IMR-90 (cell line): ENCODE results near the gene RTCB. TPM values are rescaled to one million over a fixed set of nuclear protein-coding genes. Genes with fewer than 3 reads are reported as not detected.

ENCODE experiments used
- ATAC-seq: fragments of 200-7000 bp; cut with Tn5 transposase; 2 replicates; pipeline ENCODE4 v1.9.1; 2020; ENCODE audit warnings: low read depth, mild to moderate bottlenecking, moderate library complexity
- BruUV-seq: library from RNA; stranded (reverse); fragments of 400-500 nt; replicated peaks from 2 replicates; lab custom pipeline; 2021; lab: Mats Ljungman, UMichigan
- CTCF ChIA-PET: fragments of 300-600 bp; formaldehyde crosslinking; extraction: SDS; loops from one replicate; lab custom pipeline; 2021; ENCODE audit warnings: antibody characterized with exemption; lab: Yijun Ruan, JAX
- POLR2A ChIA-PET: fragments of 300-600 bp; sonication (Branson Sonifier 250); formaldehyde crosslinking; loops from one replicate; lab custom pipeline; 2022; ENCODE audit warnings: antibody characterized with exemption; ENCODE audit not compliant: unreplicated experiment; lab: Charles Lee
- DNase-seq: peaks from one replicate; pipeline ENCODE4 v3.0.0; 2013
- H2AFZ ChIP-seq: replicated peaks from 2 replicates; pipeline ENCODE3; 2013; ENCODE audit warnings: low read length, mild to moderate bottlenecking; ENCODE audit not compliant: poor library complexity
- H2AK5ac ChIP-seq: 2 replicates; pipeline ENCODE4 v1.6.1; 2013; ENCODE audit warnings: low read depth, low read length, inconsistent platforms
- H2AK9ac ChIP-seq: replicated peaks from 2 replicates; pipeline ENCODE3; 2013; ENCODE audit warnings: mild to moderate bottlenecking, low read depth, low read length, moderate library complexity; ENCODE audit not compliant: poor library complexity
- H2BK120ac ChIP-seq: 2 replicates; pipeline ENCODE4 v1.6.1; 2013; ENCODE audit warnings: low read depth, low read length, inconsistent platforms
- H2BK15ac ChIP-seq: 3 replicates; pipeline ENCODE4 v1.6.1; 2013; ENCODE audit warnings: low read depth, low read length, inconsistent platforms
- H2BK20ac ChIP-seq: 2 replicates; pipeline ENCODE4 v1.6.1; 2013; ENCODE audit warnings: low read depth, mild to moderate bottlenecking, inconsistent platforms, low read length, moderate library complexity
- H2BK5ac ChIP-seq: 2 replicates; pipeline ENCODE4 v1.6.1; 2013; ENCODE audit warnings: mild to moderate bottlenecking, low read depth, low read length, inconsistent platforms; ENCODE audit not compliant: poor library complexity, severe bottlenecking
- H3K14ac ChIP-seq: replicated peaks from 2 replicates; pipeline ENCODE4 v1.6.1; 2013; ENCODE audit warnings: low read depth, low read length, inconsistent platforms
- H3K18ac ChIP-seq: 2 replicates; pipeline ENCODE4 v1.6.1; 2013; ENCODE audit warnings: low read depth, low read length, control low read depth
- H3K23ac ChIP-seq: 2 replicates; pipeline ENCODE4 v1.6.1; 2013; ENCODE audit warnings: low read depth, low read length, inconsistent platforms
- H3K27ac ChIP-seq: 2 replicates; pipeline ENCODE4 v1.5.1; 2013; ENCODE audit warnings: mild to moderate bottlenecking, control low read depth, low read length; ENCODE audit not compliant: insufficient read depth
- H3K27me3 ChIP-seq: 2 replicates; pipeline ENCODE4 v1.6.1; 2013; ENCODE audit warnings: low read length; ENCODE audit not compliant: control insufficient read depth, insufficient read depth
- H3K36me3 ChIP-seq: 2 replicates; pipeline ENCODE4 v1.6.1; 2013; ENCODE audit warnings: low read length, mixed read lengths; ENCODE audit not compliant: control insufficient read depth, insufficient read depth
- H3K4ac ChIP-seq: 2 replicates; pipeline ENCODE4 v1.6.1; 2013; ENCODE audit warnings: low read depth, low read length, inconsistent platforms
- H3K4me1 ChIP-seq: 2 replicates; pipeline ENCODE4 v1.6.1; 2013; ENCODE audit warnings: low read length, mixed read lengths; ENCODE audit not compliant: control insufficient read depth, insufficient read depth
- H3K4me2 ChIP-seq: 2 replicates; pipeline ENCODE4 v1.6.1; 2013; ENCODE audit warnings: low read depth, mild to moderate bottlenecking, control low read depth, low read length, moderate library complexity
- H3K4me3 ChIP-seq: 2 replicates; pipeline ENCODE4 v1.5.1; 2013; ENCODE audit warnings: low read depth, mild to moderate bottlenecking, control low read depth, low read length, moderate library complexity; ENCODE audit not compliant: insufficient read depth
- H3K56ac ChIP-seq: 2 replicates; pipeline ENCODE4 v1.6.1; 2013; ENCODE audit warnings: low read length, inconsistent platforms; ENCODE audit not compliant: insufficient read depth; ENCODE audit errors: extremely low read depth
- H3K79me1 ChIP-seq, 2 experiments: 2 replicates each; pipeline ENCODE4 v1.6.1; 2013; ENCODE audit warnings: low read length in 2 of 2, inconsistent platforms in 1 of 2, low read depth in 1 of 2
- H3K9ac ChIP-seq: 2 replicates; pipeline ENCODE4 v1.6.1; 2013; ENCODE audit warnings: low read depth, low read length, control low read depth
- H3K9me1 ChIP-seq: 2 replicates; pipeline ENCODE4 v1.6.1; 2013; ENCODE audit warnings: low read length, inconsistent platforms; ENCODE audit not compliant: insufficient read depth
- H3K9me3 ChIP-seq: 2 replicates; pipeline ENCODE4 v1.6.1; 2013; ENCODE audit warnings: low read length; ENCODE audit not compliant: control insufficient read depth, insufficient read depth
- H4K20me1 ChIP-seq: 2 replicates; pipeline ENCODE4 v1.6.1; 2013; ENCODE audit warnings: low read length, inconsistent platforms; ENCODE audit not compliant: insufficient read depth
- H4K5ac ChIP-seq: 2 replicates; pipeline ENCODE4 v1.6.1; 2013; ENCODE audit warnings: mild to moderate bottlenecking, low read depth, low read length, control low read depth
- H4K8ac ChIP-seq, 2 experiments: 2 replicates each; pipeline ENCODE4 v1.6.1; 2013; ENCODE audit warnings: low read depth in 2 of 2, low read length in 2 of 2, control low read depth in 1 of 2, inconsistent platforms in 1 of 2
- H4K91ac ChIP-seq: 2 replicates; pipeline ENCODE4 v1.6.1; 2013; ENCODE audit warnings: low read depth, low read length, inconsistent platforms; ENCODE audit not compliant: insufficient read depth
- RAD21 ChIP-seq: IDR thresholded peaks from 2 replicates; pipeline ENCODE4 v1.6.1; 2012; ENCODE audit warnings: low read length, improper control_type of control experiment
- WGBS, 2 experiments: methylation state at CpG; one replicate each; pipeline versions ENCODE4 v1.1.5 to v1.1.7; 2013; ENCODE audit warnings: missing lambda C conversion rate in 2 of 2; ENCODE audit not compliant: insufficient read length in 1 of 2; ENCODE audit errors: extremely low coverage in 2 of 2; 5-methylcytosine and 5-hydroxymethylcytosine counted together
- dilution Hi-C: fragments of 300-500 bp; cut with HindIII; formaldehyde crosslinking; loops from one replicate; pipeline ENCODE4 v1.14.3; 2018; ENCODE audit warnings: low sequenced_read_pairs; ENCODE audit not compliant: unreplicated experiment
- in situ Hi-C: fragments of 300-500 bp; cut with MboI; formaldehyde crosslinking; loops from 3 replicates; pipeline ENCODE4 v1.14.3; 2019; ENCODE audit warnings: low sequenced_read_pairs, inconsistent platforms, mixed read lengths
- intact Hi-C: fragments of 100-400 bp; cut with micrococcal nuclease; formaldehyde crosslinking; loops from 2 replicates; pipeline ENCODE4 v1.10.0; 2022
- polyA plus RNA-seq, 3 experiments: library from polyadenylated mRNA; depleted of rRNA; stranded (reverse); fragments of >200 nt; gene quantifications; 2 replicates each; pipeline ENCODE4 v1.2.3, GENCODE V29; 2012; ENCODE audit warnings: low replicate concordance in 1 of 3
- total RNA-seq: library from RNA; depleted of rRNA; stranded (reverse); fragments of >200 nt; gene quantifications from 2 replicates; pipeline ENCODE4 v1.2.3, GENCODE V29; 2012

Gene RTCB
- total and polyA plus RNA-seq, 2 of the 4 experiments (the other 2 are of a cell fraction): 115 to 213 TPM

- dilution Hi-C loops: no loop called here
- CTCF ChIA-PET: interaction anchor here (0.9 kb wide), 1 partner anchor 12 kb away, joined by 9 read pairs; no protein-coding TSS in a partner anchor
Observed at GRCh38 chr22:32401486-32401885, 10.6 kb downstream of the RTCB start.

More at GRCh38 chr22:32401486-32401885, 10.6 kb downstream of the RTCB start:
- intact Hi-C loops (no loop called here), in situ Hi-C loops (no loop called here)
- Histone ChIP-seq H3K4me2 (no peak overlapping the region), H3K14ac (no peak overlapping the region), H3K9me3 (no peaks in the 10 kb centered on the region), H2AFZ (no peak overlapping the region), H4K5ac (no peak overlapping the region), H2BK5ac (no peak overlapping the region), H2BK20ac (no peak overlapping the region), H3K27ac (no peak overlapping the region), H3K79me1 (peaks cover 0 to 5% of the 10 kb centered on the region in 2 experiments; a peak in 3 of 4 replicates), H4K20me1 (no peaks in the 10 kb centered on the region), H3K4me1 (no peaks in the 10 kb centered on the region), H2AK9ac (no peak overlapping the region), H3K27me3 (no peaks in the 10 kb centered on the region), H3K56ac (no peak overlapping the region), H3K4me3 (no peak overlapping the region), H4K8ac (no peak overlapping the region), H2BK120ac (no peak overlapping the region), H4K91ac (no peak overlapping the region), H3K36me3 (peaks cover 45% of the 10 kb centered on the region), H3K9ac (no peak overlapping the region), H3K18ac (no peak overlapping the region), H2BK15ac (no peak overlapping the region), H2AK5ac (no peak overlapping the region), H3K23ac (no peak overlapping the region), H3K9me1 (no peaks in the 10 kb centered on the region; the same call in 1 of the 2 replicates), H3K4ac (no peak overlapping the region)
- no peak for TF ChIP-seq RAD21
- DNase-seq: no peak
- no TSS peak for BruUV-seq
- POLR2A ChIA-PET: no interaction called here
- WGBS, 2 experiments: no CpG with 5 or more reads among the region's 4 CpGs
- no peak for ATAC-seq
